HG03378 (cell line): ENCODE measurements around the gene STK32A.

Experiments
- ATAC-seq: cut with Tn5 transposase; IDR thresholded peaks from one replicate; pipeline ENCODE4 v1.9.1; 2021; ENCODE audit warnings: mild to moderate bottlenecking, moderate library complexity; ENCODE audit not compliant: unreplicated experiment

STK32A gene

DNA sequence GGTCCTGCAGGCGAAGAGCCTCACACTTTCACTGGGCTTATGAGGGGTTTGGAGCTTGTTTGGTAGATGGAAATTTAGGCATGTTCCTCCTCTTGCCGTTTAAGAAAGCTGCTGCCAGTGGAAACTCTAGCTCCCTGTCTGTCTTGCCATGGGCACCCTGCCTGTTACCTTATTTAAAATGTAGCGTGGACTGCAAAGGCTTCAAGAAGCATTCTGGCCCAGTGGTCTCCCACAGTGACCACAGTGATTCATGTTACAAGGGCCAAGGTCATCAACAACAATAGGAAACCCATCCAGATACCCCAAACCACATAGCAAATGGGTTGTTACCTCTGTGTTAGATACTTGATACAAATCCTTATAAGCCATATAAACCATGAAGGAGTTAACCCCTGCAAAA is 178.4 kb downstream of the STK32A start:
- ATAC-seq, result no peak

DNA sequence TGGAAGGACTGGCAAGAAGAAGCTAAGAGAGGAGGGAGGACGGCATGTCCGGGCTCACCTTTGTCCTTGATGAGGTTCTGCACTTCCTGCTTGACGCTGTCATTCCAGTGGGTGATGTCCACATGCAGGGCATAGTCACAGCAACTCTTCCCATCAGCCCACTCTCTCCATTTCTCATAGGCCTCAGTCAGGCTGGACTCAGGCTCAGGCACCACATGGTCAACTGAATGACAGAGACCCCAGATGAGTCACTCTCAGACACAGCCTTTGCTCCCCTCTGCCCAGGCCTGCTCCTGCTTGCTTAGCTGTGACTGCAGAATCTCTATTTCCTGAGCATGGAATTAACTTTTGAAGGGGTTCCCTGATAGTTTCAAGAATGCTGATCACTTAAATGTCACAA is 180.8 kb downstream of the STK32A start:
- ATAC-seq, result no peak

DNA sequence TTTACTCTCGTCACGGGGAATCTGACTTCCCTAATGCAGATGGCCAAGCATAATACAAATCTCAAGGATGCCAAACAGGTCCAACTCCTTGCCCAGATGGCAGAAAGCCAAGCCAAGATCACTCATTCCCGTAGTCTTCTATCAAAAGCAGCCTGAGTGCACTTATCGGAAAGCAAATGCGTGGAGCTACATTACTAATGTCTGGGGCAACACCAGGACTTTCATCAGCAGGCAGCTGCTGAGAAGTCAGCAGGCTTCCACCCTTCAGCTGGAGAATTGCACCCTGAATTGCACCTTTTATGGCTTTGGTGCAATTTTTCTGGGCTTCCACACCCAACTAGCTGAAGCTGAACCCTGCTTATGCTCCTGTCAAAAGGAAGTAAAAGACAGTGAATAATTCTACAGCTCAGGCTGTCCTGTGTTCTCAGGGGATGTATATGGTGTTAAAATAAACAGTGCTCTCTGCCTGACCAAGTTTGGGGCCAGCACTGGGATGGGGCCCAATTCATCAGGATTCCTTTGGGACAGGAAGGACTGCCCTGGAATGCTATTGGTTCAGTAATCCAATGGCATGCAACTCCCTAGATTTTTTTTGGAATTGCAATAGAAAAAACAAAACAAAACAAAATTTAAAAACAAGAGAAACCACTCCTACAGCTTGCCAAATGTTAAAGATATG is 182.4 kb downstream of the STK32A start:
- ATAC-seq, result no peak

DNA sequence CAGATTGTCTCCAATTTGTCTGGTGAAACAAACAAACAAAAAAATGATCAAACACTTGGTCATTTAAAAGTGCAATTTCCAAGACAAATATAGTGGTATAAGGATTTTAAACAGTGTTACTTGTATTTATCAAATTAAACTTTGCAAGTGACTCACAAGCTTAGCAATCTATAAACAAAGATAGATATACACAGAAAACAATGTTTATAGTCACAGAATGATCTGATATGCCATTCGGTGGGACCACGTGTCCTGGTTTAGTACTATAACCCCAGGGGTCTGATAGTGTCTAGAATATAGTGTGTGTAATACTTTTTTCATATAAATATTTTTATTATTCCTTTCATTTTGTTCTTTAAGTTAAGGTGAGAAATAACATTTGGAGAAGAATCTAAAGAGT is 183.8 kb downstream of the STK32A start:
- no peak for ATAC-seq

DNA sequence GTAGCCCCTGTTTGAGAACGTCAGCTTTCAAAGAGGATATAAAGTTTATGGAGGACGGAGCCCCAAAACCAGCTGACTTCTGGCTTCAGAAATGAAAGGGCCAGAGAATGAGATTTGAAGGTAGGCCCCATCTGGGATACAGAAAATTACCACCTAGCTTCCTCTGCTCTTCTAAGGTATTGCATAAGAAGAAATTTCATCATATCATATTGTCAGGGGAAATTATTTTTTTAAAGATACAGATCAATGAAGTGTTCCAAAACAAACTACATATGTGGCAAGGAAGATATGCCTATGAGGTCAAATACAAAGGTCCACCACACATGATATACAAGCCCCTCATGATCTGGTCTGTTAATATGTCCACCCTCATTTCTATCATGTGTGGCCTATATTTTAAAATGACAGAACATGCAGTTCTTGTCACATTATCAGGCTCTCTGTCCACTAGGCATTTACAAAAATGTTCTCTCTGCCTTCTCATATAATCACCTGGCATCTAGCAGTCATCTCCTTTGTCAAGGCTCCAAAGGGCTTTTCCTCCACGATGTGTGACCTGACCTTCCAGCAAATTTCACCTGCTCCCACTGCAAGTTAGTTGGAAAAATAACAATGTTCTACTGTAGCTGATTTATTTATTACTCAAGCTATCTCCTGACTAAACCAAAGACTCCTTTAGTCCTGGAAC is 192.0 kb downstream of the STK32A start:
- ATAC-seq, result no peak

DNA sequence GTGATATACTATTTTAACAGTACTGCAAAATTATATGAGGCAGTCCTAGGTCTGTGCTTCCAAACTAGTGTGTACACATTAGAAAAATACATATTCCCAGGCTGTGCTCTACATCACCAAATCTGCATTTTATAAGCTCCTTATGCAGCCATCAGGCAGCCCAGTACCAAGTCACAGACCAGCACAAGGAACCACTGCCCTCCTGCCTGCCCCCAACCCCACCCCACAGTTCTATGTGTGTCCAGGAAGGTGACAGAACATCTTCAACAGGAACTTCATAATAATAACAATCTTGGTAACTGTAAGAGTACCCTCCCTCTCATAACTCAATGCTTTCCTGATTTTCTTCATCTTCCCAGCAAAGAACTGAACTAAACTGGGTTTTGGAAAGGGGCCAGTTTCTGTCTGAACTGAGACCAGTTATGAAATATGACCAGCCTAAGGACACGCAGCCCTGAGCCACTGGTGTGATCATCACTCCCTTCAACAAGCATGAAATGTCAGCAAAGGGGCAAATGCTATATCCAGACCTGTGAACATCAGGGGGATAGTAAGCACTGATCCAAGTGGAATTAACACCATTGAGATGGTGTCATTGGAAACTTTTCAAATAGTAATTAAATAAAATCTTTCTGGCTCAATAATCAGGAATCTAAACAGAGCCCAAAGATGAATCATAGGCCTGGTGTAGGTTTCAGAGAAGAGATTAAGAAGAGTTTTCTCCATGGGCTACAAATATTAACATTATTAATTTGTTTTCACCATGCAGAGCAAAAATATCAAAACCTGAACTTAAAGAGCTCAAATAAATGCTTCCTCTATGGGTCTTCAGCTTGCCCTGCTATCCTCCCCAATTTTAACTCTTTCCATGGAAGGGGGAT is 192.9 kb downstream of the STK32A start:
- ATAC-seq, result no peak

DNA sequence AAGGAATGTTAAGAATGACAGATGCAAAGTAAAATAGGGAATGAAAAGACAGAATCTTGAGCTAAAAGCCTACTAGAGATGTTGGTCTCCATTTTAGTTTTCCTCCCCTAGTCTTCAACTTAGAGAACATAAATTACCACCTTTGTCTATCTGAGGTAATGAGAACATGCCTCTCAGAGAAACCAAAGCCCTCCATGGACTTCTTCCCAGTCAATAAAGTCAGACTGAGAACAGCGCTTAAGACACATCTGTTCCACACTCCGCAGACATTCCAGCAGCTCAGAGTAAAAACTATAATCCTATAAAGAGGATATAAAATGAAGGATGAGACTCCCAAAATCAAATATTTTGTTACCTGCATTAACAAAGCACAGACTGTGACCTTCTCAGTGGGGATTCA is 195.8 kb downstream of the STK32A start:
- no peak for ATAC-seq

DNA sequence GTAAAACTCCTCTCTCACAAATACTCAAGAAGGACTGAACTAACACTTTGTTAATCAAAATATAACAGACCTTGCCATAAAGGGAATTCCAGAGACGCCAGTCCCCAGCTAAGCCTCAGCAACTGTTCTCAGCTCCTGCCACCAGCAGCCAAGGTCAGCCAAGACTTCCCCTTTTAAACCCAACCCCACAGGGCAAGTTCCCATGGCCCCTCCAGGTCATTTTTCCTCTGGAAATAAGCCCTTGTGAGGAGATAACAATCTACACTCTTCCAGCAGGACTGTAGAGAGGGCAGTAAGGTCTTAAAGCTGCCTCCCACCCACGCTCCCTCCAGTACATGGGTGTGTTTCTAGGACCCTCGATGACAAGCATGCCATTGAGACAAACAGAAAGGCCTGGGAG is 196.8 kb downstream of the STK32A start:
- no peak for ATAC-seq

DNA sequence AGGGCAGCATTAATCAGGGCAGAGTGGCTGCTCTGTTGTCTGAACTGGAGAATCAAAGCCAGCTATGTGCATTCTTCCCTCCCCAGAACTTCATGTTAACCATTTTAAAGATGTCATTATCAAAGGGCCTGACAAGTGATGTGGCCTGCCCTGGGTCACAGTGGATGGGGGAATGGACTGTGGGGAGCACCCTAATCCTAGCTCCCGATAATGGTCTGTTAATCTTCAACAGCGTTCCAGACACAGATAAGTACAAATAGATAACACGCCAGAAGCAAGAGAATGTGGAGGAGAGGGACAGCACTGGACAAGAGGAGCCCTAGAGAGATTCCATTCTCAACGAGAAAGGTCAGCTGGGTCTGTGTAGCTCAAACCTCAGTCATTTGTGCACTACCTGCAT is 197.5 kb downstream of the STK32A start:
- ATAC-seq, result no peak

DNA sequence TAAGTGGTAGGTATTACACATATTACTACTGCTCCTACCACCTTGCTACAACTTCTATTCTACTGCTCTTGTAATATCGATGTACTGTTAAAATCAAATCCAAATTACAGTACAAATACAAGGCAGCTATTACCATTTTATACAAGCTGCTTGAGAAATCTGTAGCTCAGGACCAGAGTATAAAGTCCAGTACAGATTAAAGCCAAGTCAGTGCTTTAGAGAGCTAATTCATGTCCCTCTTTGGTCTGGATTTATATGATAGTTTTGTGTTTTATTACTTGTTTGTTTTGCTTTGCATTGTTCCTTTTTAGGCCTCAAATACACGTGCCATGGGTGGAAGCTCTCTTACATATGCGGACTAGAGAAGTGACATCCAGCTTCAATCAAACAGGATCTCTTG is 199.2 kb downstream of the STK32A start:
- no peak for ATAC-seq

DNA sequence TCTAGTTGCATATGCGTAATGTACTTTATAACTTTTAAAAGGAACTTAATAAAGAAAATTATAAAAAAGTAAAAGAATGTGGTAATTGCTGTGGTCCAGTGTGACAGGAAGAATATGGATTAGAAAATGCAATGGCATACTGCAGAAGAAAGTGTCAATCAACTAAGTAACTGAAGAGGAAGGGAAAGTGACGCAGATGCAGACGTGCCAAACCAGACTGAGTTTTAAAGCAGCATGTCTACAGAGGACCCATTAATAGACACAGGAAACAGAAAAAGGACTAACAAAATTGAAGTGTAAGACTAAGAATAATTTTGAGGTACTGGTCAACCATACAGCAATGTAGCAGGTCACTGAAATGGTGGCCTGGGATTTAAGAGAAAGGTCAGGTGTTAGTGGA is 201.8 kb downstream of the STK32A start:
- peak; percentile 83 for ATAC-seq

DNA sequence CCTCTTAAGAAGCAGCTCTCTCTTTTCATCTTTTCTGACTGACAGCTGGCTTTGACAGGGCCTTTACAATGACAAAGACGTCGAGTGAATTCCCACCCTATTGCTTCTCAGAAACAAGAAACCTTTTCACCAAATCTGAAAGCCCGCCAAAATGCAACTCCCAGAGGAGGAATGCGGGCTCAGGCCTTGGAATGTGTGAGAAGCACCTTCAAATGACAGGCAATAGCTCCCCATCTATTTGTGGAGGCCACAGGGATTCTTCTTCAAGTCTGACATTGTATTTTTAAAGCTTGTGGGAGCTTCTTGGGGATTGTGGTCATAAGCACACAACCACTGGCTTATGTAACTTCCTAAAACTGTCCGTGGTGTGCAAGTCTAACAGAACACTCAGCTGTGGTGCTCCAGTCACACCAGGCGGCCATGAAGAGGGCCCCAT is 202.4 kb downstream of the STK32A start:
- ATAC-seq, result no peak
